HepG2 (cell line): ENCODE data around the gene CAMKV. TPM values are rescaled to one million over a fixed set of nuclear protein-coding genes. Genes with fewer than 3 reads are reported as not detected.

ENCODE experiments used
- BCLAF1 ChIP-seq: fragments of 450-650 bp; IDR thresholded peaks from 2 replicates; pipeline ENCODE4 v1.6.1; 2017; ENCODE audit warnings: mild to moderate bottlenecking
- CBX5 ChIP-seq: sonication (generic); formaldehyde crosslinking; IDR thresholded peaks from 2 replicates; pipeline ENCODE4 v1.4.0; 2020; ENCODE audit warnings: missing genetic modification reagents, borderline replicate concordance
- CHCHD3 ChIP-seq: sonication (generic); formaldehyde crosslinking; IDR thresholded peaks from 2 replicates; pipeline ENCODE4 v1.8.0; 2022; ENCODE audit warnings: mild to moderate bottlenecking, missing genetic modification reagents, moderate library complexity
- FOXK1 ChIP-seq: sonication (generic); formaldehyde crosslinking; IDR thresholded peaks from 2 replicates; pipeline ENCODE4 v1.4.0; 2020; ENCODE audit warnings: low read depth, missing genetic modification reagents, borderline replicate concordance
- GATAD1 ChIP-seq: IDR thresholded peaks from 2 replicates; pipeline ENCODE4 v1.6.1; 2016; ENCODE audit warnings: missing genetic modification reagents, missing compliant biosample characterization
- KAT7 ChIP-seq: IDR thresholded peaks from 2 replicates; pipeline ENCODE4 v1.6.1; 2018; ENCODE audit warnings: borderline replicate concordance, missing compliant biosample characterization
- KDM4B ChIP-seq: sonication (generic); formaldehyde crosslinking; IDR thresholded peaks from 2 replicates; pipeline ENCODE4 v1.4.0; 2020; ENCODE audit warnings: missing genetic modification reagents
- MAX ChIP-seq: IDR thresholded peaks from 2 replicates; pipeline ENCODE4 v1.6.1; 2012; ENCODE audit warnings: inconsistent platforms
- MED1 ChIP-seq: sonication (generic); formaldehyde crosslinking; IDR thresholded peaks from 2 replicates; pipeline ENCODE4 v1.4.0; 2020; ENCODE audit warnings: missing genetic modification reagents
- MYC ChIP-seq: sonication (generic); formaldehyde crosslinking; IDR thresholded peaks from 2 replicates; pipeline ENCODE4 v1.9.0; 2021; ENCODE audit warnings: missing genetic modification reagents, borderline replicate concordance
- PBX3 ChIP-seq: sonication (generic); formaldehyde crosslinking; IDR thresholded peaks from 2 replicates; pipeline ENCODE4 v1.8.1; 2023; ENCODE audit warnings: missing genetic modification reagents, inconsistent platforms, borderline replicate concordance
- PHF8 ChIP-seq: sonication (generic); formaldehyde crosslinking; IDR thresholded peaks from 2 replicates; pipeline ENCODE4 v1.5.0; 2020; ENCODE audit warnings: missing genetic modification reagents
- REPIN1 ChIP-seq: sonication (generic); formaldehyde crosslinking; IDR thresholded peaks from 2 replicates; pipeline ENCODE4 v1.8.0; 2022; ENCODE audit warnings: missing genetic modification reagents, low read depth, mild to moderate bottlenecking, borderline replicate concordance
- SALL1 ChIP-seq: sonication (generic); formaldehyde crosslinking; IDR thresholded peaks from 2 replicates; pipeline ENCODE4 v1.8.0; 2022; ENCODE audit warnings: mild to moderate bottlenecking, missing genetic modification reagents
- SETDB1 ChIP-seq: sonication (generic); formaldehyde crosslinking; IDR thresholded peaks from 2 replicates; pipeline ENCODE4 v1.5.1; 2020; ENCODE audit warnings: missing genetic modification reagents, mild to moderate bottlenecking, borderline replicate concordance
- TAF15 ChIP-seq: fragments of 200-400 bp; formaldehyde crosslinking; IDR thresholded peaks from one replicate; pipeline ENCODE4 v1.6.1; 2018; ENCODE audit warnings: mild to moderate bottlenecking, low read depth, low read length; ENCODE audit not compliant: poor library complexity, severe bottlenecking
- TFDP1 ChIP-seq: IDR thresholded peaks from 2 replicates; pipeline ENCODE4 v1.6.1; 2016; ENCODE audit warnings: missing compliant biosample characterization, missing genetic modification reagents, borderline replicate concordance
- ZNF260 ChIP-seq: sonication (generic); formaldehyde crosslinking; IDR thresholded peaks from 2 replicates; pipeline ENCODE4 v1.4.0; 2020; ENCODE audit warnings: missing genetic modification reagents, low read depth, mild to moderate bottlenecking, borderline replicate concordance
- ZNF343 ChIP-seq: sonication (generic); formaldehyde crosslinking; IDR thresholded peaks from 2 replicates; pipeline ENCODE4 v1.4.0; 2020; ENCODE audit warnings: mild to moderate bottlenecking, missing genetic modification reagents
- ZNF44 ChIP-seq: sonication (generic); formaldehyde crosslinking; IDR thresholded peaks from 2 replicates; pipeline ENCODE4 v1.5.1; 2020; ENCODE audit warnings: mild to moderate bottlenecking, missing genetic modification reagents
- ZNF577 ChIP-seq: sonication (generic); formaldehyde crosslinking; IDR thresholded peaks from 2 replicates; pipeline ENCODE4 v1.4.0; 2020; ENCODE audit warnings: mild to moderate bottlenecking, low read depth, missing genetic modification reagents, borderline replicate concordance
- ZNF800 ChIP-seq: sonication (generic); formaldehyde crosslinking; IDR thresholded peaks from 2 replicates; pipeline ENCODE4 v1.4.0; 2020; ENCODE audit warnings: missing genetic modification reagents
- ZSCAN30 ChIP-seq: sonication (generic); formaldehyde crosslinking; IDR thresholded peaks from 2 replicates; pipeline ENCODE4 v1.5.0; 2020; ENCODE audit warnings: mild to moderate bottlenecking, missing genetic modification reagents
- ZSCAN31 ChIP-seq: sonication (generic); formaldehyde crosslinking; IDR thresholded peaks from 2 replicates; pipeline ENCODE4 v1.5.0; 2020; ENCODE audit warnings: low read depth, mild to moderate bottlenecking, missing genetic modification reagents
- polyA plus RNA-seq, 8 experiments: library from polyadenylated mRNA; depleted of rRNA in 3 of 8; stranded (reverse) in 7 of 8; unstranded in 1 of 8; fragments of >200 nt; fragmentation: Illumina TruSeq in 4 of 8; extraction: Trizol in 4 of 8; gene quantifications; 2 replicates each; pipeline versions ENCODE4 v1.2.1 to v1.2.3, GENCODE V29; 2011 to 2016; ENCODE audit warnings: low read depth in 4 of 8, missing spikeins in 1 of 8, mixed read lengths in 1 of 8; ENCODE audit not compliant: insufficient read depth in 1 of 8
- total RNA-seq, 5 experiments: library from RNA; depleted of rRNA; stranded (reverse); fragments of >200 nt; fragmentation: Illumina TruSeq; extraction: Trizol; gene quantifications; 2 replicates each; pipeline ENCODE4 v1.2.3, GENCODE V29; 2016; ENCODE audit warnings: low read depth in 1 of 5

Gene CAMKV
- total and polyA plus RNA-seq, 2 of the 13 experiments (the other 11 are each of a cell fraction or from before 2014, with no cell fraction given) = 0.13 to 0.15 TPM

- TF ChIP-seq PBX3 (no peak), ZNF44 (no peak), ZSCAN30 (CRISPR knock-in tag) (no peak), KAT7 (CRISPR knock-in tag) (no peak), ZNF577 (CRISPR knock-in tag) (no peak), MED1 (CRISPR knock-in tag) (no peak), SETDB1 (CRISPR knock-in tag) (no peak), ZSCAN31 (CRISPR knock-in tag) (no peak), ZNF260 (CRISPR knock-in tag) (no peak), TFDP1 (no peak), REPIN1 (CRISPR knock-in tag) (no peak), ZNF800 (CRISPR knock-in tag) (no peak), CBX5 (CRISPR knock-in tag) (no peak), GATAD1 (CRISPR knock-in tag) (no peak), CHCHD3 (no peak), TAF15 (no peak), SALL1 (CRISPR knock-in tag) (peak; percentile 41; the same call in 1 of the 2 replicates), MAX (peak; percentile 61), PHF8 (CRISPR knock-in tag) (no peak), BCLAF1 (no peak), MYC (CRISPR knock-in tag) (peak; percentile 44; the same call in 1 of the 2 replicates), ZNF343 (CRISPR knock-in tag) (no peak), KDM4B (CRISPR knock-in tag) (no peak), FOXK1 (CRISPR knock-in tag) (no peak)
Measured at GRCh38 chr3:49871531-49872153, 1.9 kb upstream of the CAMKV start (continued).
